Hematopoietic multipotent progenitor cell treated with erythropoietin and hydrocortisone succinate and interleukin-3 and kit ligand, for 4 days (in vitro differentiated cells): Measurements from ENCODE around the gene ANKRD17.
A peak's percentile ranks its signal among the peaks of the same experiment; 100 is the strongest.

ENCODE experiments used
- DNase-seq: peaks from one replicate; pipeline ENCODE4 v3.0.0-alpha.2; 2015

The ANKRD17 gene

DNA sequence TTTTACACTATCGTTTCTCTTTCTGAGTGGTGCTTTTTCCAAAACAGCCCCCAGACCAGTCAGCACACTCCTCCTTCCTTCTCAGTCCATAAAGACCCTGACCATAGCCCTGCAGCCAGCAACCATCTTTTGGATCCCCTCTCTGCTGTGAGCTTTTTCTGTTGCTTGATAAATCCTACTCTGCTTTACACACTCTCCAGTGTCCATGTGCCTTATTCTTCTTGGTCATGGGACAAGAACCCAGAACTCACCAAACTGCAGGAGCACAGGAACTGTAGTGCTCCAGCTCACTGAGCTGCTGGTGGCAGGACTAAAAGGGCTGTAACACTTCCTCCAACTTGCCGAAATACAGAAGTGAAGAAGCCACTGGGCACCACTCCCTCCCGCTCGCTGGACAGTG is 221.5 kb downstream of the ANKRD17 start:
- no peak for DNase-seq

DNA sequence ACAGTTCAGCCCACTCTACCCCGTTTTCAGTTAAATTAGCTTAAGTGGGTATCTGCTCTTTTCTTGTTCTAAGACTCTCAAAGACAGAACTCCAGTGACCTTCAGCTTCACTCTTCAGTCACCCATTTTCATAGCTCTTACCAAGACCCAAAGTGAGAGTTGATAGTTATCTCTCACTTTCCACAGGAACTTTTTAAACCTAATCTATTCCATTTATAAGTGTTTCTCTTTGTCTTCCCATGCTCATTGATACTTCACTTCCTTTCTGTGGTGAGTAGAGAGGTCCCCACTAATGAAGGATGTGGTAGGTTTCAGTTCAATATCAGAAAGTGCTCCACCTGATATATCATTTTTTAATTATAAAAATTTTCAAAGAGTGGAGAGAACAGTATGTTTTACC is 222.5 kb downstream of the ANKRD17 start:
- DNase-seq = no peak

DNA sequence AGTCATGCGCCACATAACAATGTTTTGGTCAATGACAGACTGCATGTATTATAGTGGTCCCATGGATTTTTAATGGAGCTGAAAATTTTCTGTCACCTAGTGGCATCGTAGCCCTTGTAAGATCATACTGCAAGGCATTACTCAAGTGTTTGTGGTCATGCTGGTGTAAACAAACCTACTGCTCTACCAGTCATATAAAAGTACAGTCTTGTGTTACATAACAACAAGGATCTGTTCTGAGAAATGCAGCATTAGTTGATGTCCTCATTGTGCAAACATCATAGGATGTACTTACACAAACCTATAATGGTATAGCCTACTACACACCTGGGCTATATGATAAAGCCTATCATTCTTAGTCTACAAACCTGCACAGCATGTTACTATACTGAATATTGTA is 223.7 kb downstream of the ANKRD17 start:
- DNase-seq = no peak

DNA sequence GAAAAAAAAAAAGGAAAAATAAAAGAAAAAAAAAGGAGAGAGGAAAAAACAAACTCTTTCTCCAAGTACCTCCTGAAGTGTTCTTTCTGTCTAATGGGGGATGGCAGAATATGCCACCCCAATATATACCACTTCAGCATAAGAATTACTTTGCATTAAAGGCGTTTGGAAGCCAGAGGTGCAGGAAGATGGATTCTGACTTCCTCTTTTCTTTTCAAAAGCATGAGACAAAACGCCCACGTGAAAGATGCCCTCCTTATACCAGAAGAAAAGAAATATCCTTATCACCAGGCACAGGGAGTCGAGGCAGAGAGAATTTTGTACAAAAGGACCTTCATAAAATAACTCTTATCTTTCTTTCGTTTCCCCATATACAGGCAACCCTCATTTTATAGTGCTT is 230.0 kb downstream of the ANKRD17 start:
- DNase-seq = peak; percentile 59
